ENCODE data around the gene METRNL.

DNA sequence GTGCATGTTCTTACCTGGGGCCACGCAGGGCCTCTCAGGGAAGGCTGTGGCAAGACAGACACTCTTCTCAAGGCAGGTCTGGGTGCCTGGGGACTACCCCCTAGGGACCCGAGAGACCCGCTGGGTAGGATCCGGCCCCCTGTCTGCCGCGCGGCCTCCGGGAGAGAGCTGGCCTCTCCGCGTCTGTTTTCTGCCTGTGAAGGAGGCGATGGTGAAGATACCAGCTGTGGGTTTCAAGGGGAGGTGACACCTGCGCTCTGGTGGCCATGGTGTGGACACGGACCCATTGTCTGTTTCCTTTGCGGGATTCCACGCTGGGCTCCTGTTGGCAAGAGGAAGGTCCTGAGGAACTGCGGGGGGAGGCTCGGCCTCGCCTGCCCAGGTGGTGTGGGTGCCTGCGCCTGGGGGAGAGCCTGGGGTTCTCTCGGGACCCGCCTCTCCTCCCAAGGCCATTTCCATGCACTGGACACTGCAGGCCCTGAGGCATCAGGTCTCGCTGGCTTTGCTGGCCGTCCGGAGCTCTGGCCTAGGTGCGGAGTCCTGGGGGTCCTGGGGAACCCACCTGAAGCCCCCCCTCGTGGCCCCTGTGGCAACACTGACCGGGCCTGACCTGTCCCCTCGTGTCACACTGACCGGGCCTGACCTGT lies 12.2 kb upstream of the METRNL start:
- TF ChIP-seq, protein P1, sequence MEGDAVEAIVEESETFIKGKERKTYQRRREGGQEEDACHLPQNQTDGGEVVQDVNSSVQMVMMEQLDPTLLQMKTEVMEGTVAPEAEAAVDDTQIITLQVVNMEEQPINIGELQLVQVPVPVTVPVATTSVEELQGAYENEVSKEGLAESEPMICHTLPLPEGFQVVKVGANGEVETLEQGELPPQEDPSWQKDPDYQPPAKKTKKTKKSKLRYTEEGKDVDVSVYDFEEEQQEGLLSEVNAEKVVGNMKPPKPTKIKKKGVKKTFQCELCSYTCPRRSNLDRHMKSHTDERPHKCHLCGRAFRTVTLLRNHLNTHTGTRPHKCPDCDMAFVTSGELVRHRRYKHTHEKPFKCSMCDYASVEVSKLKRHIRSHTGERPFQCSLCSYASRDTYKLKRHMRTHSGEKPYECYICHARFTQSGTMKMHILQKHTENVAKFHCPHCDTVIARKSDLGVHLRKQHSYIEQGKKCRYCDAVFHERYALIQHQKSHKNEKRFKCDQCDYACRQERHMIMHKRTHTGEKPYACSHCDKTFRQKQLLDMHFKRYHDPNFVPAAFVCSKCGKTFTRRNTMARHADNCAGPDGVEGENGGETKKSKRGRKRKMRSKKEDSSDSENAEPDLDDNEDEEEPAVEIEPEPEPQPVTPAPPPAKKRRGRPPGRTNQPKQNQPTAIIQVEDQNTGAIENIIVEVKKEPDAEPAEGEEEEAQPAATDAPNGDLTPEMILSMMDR (conservative IDR thresholded peaks at IDR 0.05; ENCODE audit: low read length), result no peak
- TF ChIP-seq EZH2phosphoT487 (IDR thresholded peaks at IDR 0.05; ENCODE audit: borderline replicate concordance, low read depth, low read length), result no peak

Data from OCI-LY7 (cell line).